ENCODE data around the gene KRT81.

The KRT81 gene

DNA sequence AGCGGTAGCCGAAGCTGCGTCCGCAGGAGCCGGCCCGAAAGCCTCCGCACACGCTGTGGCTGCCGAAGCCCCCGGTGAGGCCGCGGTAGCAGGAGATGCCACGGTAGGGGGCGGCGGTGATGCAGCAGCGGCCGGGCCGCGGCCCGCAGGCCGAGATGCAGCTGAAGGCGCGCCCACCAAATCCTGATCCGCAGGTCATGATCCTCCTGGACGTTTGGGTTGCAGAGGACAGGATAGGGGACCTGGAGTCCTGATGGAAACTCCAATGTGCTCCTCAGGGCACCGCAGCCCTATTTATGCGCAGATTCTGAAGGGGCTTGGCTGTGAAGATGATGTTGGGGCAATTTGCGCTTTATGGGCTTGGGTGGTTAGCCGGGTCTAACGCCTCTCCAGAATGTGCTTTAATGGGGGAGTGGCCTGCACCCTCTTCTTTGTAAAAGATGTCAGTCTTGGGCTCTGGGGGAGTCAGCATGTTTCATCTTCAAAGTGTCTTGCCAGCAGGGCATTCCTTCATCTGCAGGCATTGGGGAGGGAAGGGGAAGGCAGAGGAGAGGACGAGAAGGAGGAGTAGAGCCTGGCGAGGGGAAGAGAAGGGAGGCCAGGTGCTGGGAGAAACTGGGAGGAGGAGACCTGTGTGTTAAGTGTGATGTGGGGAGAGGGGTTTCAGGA is at the start of gene KRT81:
Gene KRT81 (minus strand): TSS at position 268 of the 669 bp plus-strand sequence. CDS start 69 bp downstream, at position 199.
- DNase-seq (ENCODE audit: low read depth in 2 of 2) = no peak

DNA sequence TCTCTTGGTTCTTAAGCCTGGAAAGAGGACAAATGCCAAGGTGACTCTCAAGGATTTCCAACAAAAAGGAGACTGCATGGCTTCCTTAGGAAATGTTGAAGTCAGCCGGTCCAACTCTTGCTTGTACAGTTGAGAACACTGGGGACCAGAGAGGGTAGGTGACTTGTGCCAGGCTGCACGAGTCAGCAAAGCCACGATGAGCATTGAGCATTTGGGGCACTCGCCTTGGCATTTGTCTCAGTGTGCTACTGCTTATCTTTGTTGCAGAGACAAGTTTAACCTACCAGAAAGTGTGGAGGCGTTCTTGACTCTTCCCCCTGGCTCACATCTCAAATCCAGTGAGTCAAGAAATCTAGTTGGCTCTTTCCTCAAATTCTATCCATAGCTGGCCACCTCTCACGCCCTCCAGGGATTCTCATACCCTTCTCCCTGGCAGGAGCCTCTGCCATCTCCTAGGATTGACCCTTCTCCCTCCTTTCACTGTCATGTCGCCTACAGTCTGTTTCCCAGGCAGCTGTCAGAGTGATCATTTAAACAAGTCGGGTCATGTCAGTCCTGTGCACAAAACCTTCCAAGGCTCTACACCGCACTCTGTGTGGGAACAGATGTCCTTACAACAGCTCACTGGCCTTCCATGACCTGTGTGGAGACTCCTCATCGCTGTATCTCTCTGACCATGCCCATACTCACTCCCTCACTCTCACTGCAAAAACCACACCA is 47.1 kb upstream of the KRT81 start:
- no peak for DNase-seq (ENCODE audit: low read depth in 2 of 2)

DNA sequence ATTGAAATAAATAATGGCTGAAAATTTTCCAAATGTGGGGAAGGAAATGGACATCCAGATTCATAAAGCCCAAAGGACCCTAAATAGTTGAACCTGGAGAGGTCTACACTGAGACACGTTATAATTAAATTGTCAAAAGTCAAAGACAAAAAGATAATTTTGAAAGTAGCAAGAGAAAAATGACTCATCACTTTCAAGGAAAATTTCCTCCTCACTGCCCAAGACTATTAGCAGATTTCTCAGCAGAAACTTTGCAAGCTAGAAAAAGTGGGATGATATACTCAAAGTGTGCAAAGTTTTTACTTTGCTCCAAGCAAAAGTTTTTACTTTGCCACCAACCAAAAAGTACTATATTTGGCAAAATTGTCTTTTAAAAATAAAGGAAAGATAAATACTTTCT is 45.7 kb upstream of the KRT81 start:
- DNase-seq (ENCODE audit: low read depth in 2 of 2) = no peak

DNA sequence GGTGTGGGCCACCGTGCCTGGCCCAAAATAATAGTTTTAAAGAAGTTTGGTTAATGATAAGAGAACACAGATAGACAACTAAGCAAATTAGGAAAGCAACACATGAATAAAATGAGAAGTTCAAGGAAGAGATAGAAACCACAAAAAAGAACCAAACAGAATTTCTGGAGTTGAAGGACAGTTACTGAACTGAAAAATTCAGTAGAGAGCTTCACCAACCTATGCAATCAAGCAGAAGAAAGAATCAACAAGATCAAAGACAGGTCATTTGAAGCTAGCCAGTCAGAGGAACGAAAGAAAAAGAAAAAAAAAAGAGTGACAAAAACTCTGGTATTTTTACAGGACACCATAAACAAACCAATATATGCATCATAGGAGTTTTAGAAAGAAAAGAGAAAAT is 45.3 kb upstream of the KRT81 start:
- DNase-seq (ENCODE audit: low read depth in 2 of 2) = no peak

DNA sequence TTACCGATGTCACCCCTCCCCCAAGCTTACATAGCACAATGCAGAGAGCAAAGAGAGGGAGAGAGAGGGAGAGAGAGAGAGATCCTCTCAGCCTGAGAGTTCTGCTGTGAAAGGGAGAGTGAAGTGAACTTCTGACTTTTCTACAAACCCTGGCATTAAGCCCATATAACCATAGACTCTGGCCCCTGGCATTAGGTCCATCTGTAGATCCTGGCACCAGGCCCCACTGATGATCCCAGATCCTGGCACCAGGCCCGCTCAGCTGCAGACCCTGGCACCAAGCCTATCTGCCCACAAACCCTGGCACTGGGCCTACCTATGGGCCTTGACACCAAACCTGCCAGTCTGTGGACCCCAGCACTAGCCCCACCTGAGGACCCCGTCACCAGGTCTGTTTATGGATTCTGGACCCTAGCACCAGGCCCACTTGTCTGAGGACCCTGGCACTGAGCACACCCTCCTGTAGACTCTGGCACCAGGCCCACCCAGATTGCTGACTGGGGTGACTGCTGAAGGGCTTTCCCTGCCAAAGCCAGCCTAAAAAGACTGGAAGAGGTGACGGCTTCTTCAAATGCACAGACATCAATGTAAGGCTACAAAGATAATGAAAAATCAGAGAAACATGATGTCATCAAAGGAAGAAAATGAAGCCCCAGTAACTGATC is 44.4 kb upstream of the KRT81 start:
- no peak for DNase-seq (ENCODE audit: low read depth in 2 of 2)

DNA sequence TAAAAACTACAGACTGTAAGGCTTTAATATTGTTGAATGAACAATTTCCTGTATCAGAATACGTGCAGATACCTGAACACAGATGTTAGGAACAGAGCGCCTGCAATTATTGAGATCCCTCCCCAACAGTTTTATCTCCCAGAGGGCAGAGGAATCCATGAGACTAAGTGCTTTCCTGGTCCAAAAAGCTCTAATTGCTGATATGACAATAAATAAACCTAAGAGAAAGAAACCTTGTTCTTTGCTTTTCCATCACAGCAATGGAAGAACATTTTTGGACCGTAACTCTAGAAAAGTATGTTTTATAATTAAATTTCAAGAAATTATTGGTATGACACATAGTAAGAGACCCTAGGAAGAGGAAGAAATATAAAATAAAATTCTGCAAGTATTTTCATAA is 42.9 kb upstream of the KRT81 start:
- DNase-seq (ENCODE audit: low read depth in 2 of 2) = no peak

- no peak for DNase-seq (ENCODE audit: low read depth in 2 of 2)
Measured at GRCh38 chr12:52333321-52333720, 42.0 kb upstream of the KRT81 start.

GRCh38 chr12:52332381-52332780 is 41.0 kb upstream of the KRT81 start:
- DNase-seq (ENCODE audit: low read depth in 2 of 2) = no peak

DNA sequence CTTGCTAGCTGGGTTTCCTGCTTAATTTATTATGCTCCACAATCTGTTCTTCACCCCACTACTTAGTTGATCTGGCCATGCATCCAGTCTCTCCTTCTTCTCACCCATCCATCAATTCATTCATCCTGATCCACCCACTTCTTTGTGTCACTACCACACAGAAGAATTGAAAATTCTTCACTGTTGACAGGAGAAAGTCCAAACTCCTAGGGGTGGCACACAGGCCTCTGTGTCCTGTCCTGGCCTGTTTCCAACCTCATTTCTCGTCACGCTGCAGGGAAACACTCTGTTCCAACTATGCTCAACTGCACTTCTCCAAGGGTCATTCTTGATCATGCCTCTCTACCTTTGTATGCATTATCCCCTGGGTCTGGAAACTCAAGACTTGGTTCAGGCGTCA is 40.5 kb upstream of the KRT81 start:
- no peak for DNase-seq (ENCODE audit: low read depth in 2 of 2)

- DNase-seq (ENCODE audit: low read depth in 2 of 2) = no peak
Measured at GRCh38 chr12:52331039-52331438, 39.7 kb upstream of the KRT81 start.

- DNase-seq (ENCODE audit: low read depth in 2 of 2) = no peak
Measured at GRCh38 chr12:52327830-52328500, 36.6 kb upstream of the KRT81 start.

- peak; percentile 49 to 53 for DNase-seq (ENCODE audit: low read depth in 2 of 2)
Measured at GRCh38 chr12:52327052-52327829, 35.9 kb upstream of the KRT81 start.

DNA sequence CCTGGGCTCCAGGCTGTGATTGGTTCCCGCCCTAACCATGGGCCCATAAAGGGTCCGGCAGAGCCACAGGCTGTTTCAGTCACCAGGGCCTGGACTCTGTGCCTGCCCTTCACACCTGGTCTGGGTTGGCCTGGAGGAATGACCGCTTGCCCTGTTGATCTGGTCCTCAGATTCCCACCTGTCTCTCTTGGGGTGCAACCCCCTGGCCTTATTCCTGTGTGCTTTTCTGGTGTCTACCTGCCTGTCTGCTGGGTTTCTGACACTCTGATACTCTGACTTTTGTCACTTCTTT is 32.8 kb upstream of the KRT81 start:
- no peak for DNase-seq (ENCODE audit: low read depth in 2 of 2)

DNA sequence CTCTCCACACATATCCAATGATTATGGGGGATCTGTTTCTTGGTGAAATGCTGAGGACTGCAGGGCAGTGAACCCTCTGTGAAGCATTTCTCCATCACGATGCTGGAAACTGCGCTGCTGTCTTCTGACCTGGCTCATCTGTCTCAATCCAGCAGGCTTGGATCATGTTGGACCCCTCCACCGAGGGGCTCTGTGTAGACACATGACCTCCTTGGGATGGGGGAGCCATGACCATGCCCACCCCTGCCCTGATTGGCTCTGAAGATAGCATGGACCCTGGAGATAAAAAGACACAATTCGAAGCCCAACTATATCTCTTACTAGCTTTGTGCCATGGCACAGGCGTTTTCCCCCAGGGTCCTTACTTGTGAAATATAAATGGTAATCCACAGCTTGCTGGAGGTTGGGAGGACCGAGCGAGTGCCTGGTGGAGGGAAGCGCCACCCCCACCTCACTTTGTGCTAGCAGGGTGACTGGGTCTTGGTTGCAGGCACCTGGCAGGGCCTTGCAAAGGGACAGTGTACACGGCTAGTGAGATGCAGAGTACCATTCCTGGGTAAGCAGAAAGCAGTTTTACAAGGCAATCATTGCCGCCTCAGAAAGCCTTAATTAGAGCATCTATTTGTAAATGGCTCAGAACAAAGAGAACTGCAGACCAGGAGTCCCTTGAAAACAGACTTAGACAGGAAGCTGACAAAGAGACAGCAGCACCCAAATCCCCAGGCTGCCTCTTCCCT is 32.2 kb upstream of the KRT81 start:
- no peak for DNase-seq (ENCODE audit: low read depth in 2 of 2)

GRCh38 chr12:52323001-52323400 is 31.7 kb upstream of the KRT81 start:
- no peak for DNase-seq (ENCODE audit: low read depth in 2 of 2)

DNA sequence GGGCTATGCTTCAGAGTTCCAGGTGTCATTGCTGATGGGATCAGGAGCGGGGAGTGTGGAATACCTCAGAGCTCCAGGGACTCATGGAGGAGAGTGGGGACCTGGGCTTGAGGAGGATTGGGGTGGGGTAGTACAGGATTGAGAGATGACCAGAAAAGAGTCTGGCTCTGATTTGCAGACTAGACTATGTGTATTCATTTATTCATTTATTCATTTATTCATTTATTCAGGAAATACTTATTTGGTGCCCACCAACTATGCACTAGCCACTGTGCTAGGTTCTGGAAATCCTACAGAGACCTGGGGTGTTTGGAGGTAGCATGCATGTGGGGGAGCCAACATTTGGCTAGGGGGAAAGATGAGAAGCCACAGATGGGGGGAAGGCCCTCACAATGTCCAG is 30.7 kb upstream of the KRT81 start:
- no peak for DNase-seq (ENCODE audit: low read depth in 2 of 2)

- DNase-seq (ENCODE audit: low read depth in 2 of 2) = no peak
Measured at GRCh38 chr12:52321418-52321817, 30.1 kb upstream of the KRT81 start.

DNA sequence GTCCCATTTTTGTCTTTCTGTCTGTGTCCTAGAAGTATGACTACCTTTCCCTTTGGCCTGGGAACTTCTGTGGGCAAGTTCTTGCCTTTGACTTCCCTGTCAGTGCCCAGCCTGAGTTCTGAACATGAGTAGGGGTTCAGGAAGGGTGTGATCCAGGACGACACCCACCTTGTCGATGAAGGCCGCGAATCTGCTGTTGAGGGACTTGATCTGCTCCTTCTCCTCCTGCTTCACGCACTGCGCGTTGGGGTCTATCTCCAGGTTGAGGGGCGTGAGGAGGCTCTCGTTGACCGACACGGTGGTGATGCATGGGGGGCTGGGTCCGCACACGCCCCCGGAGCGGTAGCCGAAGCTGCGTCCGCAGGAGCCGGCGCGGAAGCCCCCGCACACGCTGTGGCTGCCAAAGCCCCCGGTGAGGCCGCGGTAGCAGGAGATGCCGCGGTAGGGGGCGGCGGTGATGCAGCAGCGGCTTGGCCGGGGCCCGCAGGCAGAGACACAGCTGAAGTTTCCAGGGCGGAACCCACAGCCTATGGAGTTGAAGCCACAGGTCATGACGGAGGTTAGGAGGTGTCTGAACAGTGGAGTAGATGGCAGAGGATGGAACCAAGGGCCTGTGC is 29.6 kb upstream of the KRT81 start, which contains the start of gene KRT83:
Gene KRT83 (minus strand): TSS at position 615 of the 617 bp plus-strand sequence. CDS start 63 bp downstream, at position 552.
- no peak for DNase-seq (ENCODE audit: low read depth in 2 of 2)

GRCh38 chr12:52319097-52319496 is 27.8 kb upstream of the KRT81 start:
- DNase-seq (ENCODE audit: low read depth in 2 of 2) = no peak

GRCh38 chr12:52318241-52318990 is 27.1 kb upstream of the KRT81 start:
- DNase-seq (ENCODE audit: low read depth in 2 of 2) = no peak
